Measurements from ENCODE around the gene ASIC1. TPM values are rescaled to one million over a fixed set of nuclear protein-coding genes. Genes with fewer than 3 reads are reported as not detected.

The ASIC1 gene
- total and polyA plus RNA-seq, 8 donors, result 0.45 to 3.5 (median 1.2) TPM; not detected in 1

DNA sequence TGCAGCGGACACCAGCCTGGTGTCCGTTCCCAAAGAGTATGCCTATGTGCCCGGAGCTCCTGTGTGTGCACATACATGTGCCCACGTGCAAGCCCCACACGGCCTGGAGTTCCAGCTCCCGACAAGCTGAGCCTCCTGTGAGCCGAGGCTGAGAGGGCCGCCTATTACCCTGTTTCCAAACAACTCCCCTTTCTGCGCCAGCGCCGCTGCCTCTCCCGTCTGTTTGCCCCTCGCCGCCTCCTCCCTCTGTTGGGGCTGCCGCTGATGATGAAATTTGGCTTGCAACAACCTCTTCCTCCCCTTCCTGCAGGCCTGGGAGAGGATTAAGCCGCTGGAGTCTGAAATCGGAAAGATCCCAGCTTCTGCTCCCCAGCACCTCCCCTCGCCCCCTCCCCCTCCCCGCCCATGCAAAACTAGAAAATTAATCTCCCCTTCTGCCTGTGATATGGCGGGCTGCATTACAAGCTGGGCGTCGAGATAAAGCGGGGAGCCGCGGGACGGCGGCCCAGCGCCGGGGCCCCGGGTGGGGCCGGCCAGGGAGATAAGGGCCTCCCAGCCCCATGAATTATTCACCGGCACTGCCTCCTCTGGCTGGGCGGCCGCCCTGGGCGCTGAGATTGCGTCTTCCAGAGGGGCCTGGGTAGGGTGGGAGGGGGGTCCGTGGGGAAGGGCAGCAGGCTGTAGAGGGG lies 6.8 kb upstream of the ASIC1 start:
- WGBS, 5 donors, result 2 to 12% (median 5%) methylated on average over 26 to 37 of the region's 37 CpGs
- no peak for TF ChIP-seq POLR2A (IDR thresholded peaks at IDR 0.05)
- no peak for TF ChIP-seq POLR2AphosphoS5 (IDR thresholded peaks at IDR 0.05)
- TF ChIP-seq, protein P1, sequence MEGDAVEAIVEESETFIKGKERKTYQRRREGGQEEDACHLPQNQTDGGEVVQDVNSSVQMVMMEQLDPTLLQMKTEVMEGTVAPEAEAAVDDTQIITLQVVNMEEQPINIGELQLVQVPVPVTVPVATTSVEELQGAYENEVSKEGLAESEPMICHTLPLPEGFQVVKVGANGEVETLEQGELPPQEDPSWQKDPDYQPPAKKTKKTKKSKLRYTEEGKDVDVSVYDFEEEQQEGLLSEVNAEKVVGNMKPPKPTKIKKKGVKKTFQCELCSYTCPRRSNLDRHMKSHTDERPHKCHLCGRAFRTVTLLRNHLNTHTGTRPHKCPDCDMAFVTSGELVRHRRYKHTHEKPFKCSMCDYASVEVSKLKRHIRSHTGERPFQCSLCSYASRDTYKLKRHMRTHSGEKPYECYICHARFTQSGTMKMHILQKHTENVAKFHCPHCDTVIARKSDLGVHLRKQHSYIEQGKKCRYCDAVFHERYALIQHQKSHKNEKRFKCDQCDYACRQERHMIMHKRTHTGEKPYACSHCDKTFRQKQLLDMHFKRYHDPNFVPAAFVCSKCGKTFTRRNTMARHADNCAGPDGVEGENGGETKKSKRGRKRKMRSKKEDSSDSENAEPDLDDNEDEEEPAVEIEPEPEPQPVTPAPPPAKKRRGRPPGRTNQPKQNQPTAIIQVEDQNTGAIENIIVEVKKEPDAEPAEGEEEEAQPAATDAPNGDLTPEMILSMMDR (IDR thresholded peaks at IDR 0.05), result no peak
- no peak for TF ChIP-seq EP300 (IDR thresholded peaks at IDR 0.05)
- Histone ChIP-seq H3K27me3 (no peaks in the 10 kb centered on the region), H3K4me1 (peaks cover 13 to 31% (median 25%) of the 10 kb centered on the region in 4 donors), H3K4me3 (peak overlapping the region; percentile 31 to 43 (median 36)), H3K27ac (peak overlapping the region; percentile 26 to 71 (median 67)), H3K36me3 (no peaks in the 10 kb centered on the region), H3K9me3 (no peaks in the 10 kb centered on the region)
- DNase-seq, result peak; percentile 69 to 90
- intact Hi-C loops (cut with DNase I; ENCODE audit: low total_unique reads), result no loop called here

DNA sequence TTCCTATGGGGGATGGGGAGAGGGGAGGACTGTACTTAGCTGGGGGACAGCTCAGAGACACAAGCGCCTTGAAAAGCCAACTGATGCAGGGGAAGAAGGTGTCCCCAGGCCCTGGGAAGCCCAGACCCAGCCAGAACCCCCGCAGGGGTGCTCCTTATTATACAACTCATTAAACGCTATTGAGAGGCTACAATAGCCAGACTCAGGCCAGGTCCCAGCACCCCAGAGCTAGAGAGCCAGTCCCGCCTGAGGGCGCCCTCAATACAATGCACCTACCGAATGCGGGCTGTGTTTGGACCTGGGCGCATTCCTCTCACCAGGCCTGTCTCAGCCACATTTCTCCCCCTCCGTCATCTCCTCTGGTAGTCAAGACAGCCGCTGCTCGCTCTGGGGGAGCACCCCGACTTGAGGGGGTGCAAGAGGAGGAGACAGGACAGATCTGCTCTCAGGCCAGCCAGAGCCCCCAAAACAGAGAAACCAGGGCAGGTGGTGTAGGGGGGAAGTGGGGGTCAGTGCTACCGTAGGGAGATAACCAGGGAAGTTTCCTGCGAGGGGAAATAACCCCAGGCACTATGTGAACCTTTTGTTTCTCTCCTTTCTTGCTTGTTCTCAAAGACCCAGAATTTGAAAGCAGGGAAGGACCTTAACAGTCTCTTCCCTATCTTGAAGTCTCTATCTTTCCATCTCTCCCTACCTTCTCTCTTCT lies 6.1 kb upstream of the ASIC1 start:
- Histone ChIP-seq H3K4me3 (peak overlapping the region; percentile 31 to 43 (median 36)), H3K4me1 (peaks cover 14 to 38% (median 32%) of the 10 kb centered on the region in 4 donors), H3K36me3 (no peaks in the 10 kb centered on the region), H3K9me3 (no peaks in the 10 kb centered on the region), H3K27me3 (peaks cover 0 to 2% (median under 1%) of the 10 kb centered on the region in 3 donors), H3K27ac (peak overlapping the region in 4 of 5 donors; percentile 26 to 71 (median 66))
- intact Hi-C loops (cut with DNase I; ENCODE audit: low total_unique reads), result no loop called here
- no peak for TF ChIP-seq POLR2AphosphoS5 (IDR thresholded peaks at IDR 0.05)
- TF ChIP-seq POLR2A (IDR thresholded peaks at IDR 0.05), result no peak
- TF ChIP-seq, protein P1 (IDR thresholded peaks at IDR 0.05), result no peak
- TF ChIP-seq EP300 (IDR thresholded peaks at IDR 0.05), result no peak
- no peak for DNase-seq
- WGBS, 5 donors, result 53 to 72% (median 56%) methylated on average over 12 to 14 of the region's 14 CpGs

DNA sequence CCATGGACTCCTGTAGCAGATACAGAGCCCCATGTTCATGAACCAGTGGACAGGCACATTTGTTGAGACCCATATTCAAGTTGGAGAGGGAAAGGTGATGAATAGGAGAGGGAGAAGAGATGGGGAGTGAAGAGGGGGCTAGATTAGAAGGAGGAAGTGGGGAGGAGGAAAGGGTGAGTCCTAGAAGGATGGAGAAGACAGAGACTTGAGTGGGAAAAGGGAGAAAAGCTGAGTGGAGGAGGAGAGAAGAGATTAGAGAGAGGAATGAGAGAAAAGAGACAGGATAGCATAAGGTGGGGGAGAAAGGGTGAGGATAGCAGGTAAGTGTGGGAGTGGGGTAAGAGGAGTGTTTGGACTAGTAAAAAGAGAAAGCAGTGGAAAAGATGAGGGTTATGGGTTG lies 4.9 kb upstream of the ASIC1 start:
- TF ChIP-seq POLR2AphosphoS5 (IDR thresholded peaks at IDR 0.05) (no peak), POLR2A (IDR thresholded peaks at IDR 0.05) (no peak), EP300 (IDR thresholded peaks at IDR 0.05) (no peak)
- TF ChIP-seq, protein P1 (IDR thresholded peaks at IDR 0.05), result no peak
- Histone ChIP-seq H3K27me3 (peaks cover 0 to 15% (median 10%) of the 10 kb centered on the region in 3 donors), H3K9me3 (no peaks in the 10 kb centered on the region), H3K27ac (no peak overlapping the region), H3K36me3 (no peaks in the 10 kb centered on the region), H3K4me3 (no peak overlapping the region), H3K4me1 (peaks cover 23 to 48% (median 44%) of the 10 kb centered on the region in 4 donors)
- DNase-seq, result no peak
- intact Hi-C loops (cut with DNase I; ENCODE audit: low total_unique reads), result no loop called here

DNA sequence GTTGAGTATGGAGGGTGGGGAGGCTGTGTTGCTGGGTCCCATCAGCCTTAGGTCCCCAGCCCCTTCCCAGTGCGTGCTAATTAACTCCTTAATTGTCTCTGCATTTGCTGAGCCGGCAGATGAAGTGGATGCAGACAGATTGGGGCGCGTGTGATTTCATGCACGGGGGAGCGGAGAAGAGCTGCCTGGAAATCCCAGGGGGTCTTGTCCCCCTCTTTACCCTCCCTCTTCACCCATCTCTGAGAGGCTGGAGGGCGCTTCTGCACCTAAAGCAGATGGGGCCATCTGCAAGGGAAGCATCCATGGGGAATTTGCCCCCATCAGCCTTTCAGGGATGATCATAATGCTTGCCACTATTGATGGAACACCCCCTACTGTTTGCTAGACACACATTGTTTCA lies 4.4 kb upstream of the ASIC1 start:
- Histone ChIP-seq H3K27ac (no peak overlapping the region), H3K4me1 (peaks cover 25 to 51% (median 46%) of the 10 kb centered on the region in 4 donors), H3K9me3 (no peaks in the 10 kb centered on the region), H3K4me3 (no peak overlapping the region), H3K27me3 (peaks cover 0 to 18% (median 10%) of the 10 kb centered on the region in 3 donors), H3K36me3 (no peaks in the 10 kb centered on the region)
- TF ChIP-seq POLR2AphosphoS5 (IDR thresholded peaks at IDR 0.05) (no peak), EP300 (IDR thresholded peaks at IDR 0.05) (no peak)
- 89 to 96% (median 95%) methylated on average over 7 of the region's 7 CpGs for WGBS, 5 donors
- no peak for DNase-seq
- intact Hi-C loops (cut with DNase I; ENCODE audit: low total_unique reads), result no loop called here

Data from stomach (tissue), 9 donors.